A673 (cell line): ENCODE data around the gene KNDC1. TPM values are rescaled to one million over a fixed set of nuclear protein-coding genes. Genes with fewer than 3 reads are reported as not detected.
"Not testable (repeated sequence)": the region's sequence is repeated elsewhere in the genome, so short reads cannot be mapped to it uniquely, and the experiment has no call there.

Experiments
- BruUV-seq: library from RNA; stranded (reverse); fragments of 400-500 nt; replicated peaks from 2 replicates; lab custom pipeline; 2021; lab: Mats Ljungman, UMichigan
- CTCF ChIA-PET: fragments of 300-600 bp; sonication (Branson Sonifier 250); formaldehyde crosslinking; loops from one replicate; lab custom pipeline; 2022; ENCODE audit warnings: antibody characterized with exemption; lab: Charles Lee
- POLR2A ChIA-PET: fragments of 300-600 bp; sonication (Branson Sonifier 250); formaldehyde crosslinking; loops from one replicate; lab custom pipeline; 2022; ENCODE audit warnings: antibody characterized with exemption; ENCODE audit not compliant: low non-redundant PET; lab: Charles Lee
- DNase-seq: peaks from one replicate; pipeline ENCODE4 v3.0.0-alpha.2; 2015; ENCODE audit warnings: low spot score
- H3K27ac ChIP-seq: fragments of 200-600 bp; sonication (generic); 2 replicates; pipeline ENCODE4 v1.5.1; 2016; ENCODE audit warnings: mixed run types, low read depth, mild to moderate bottlenecking, mixed read lengths, antibody characterized with exemption, low read length; ENCODE audit not compliant: poor library complexity, severe bottlenecking
- H3K27me3 ChIP-seq: fragments of 200-600 bp; sonication (generic); replicated peaks from 2 replicates; pipeline ENCODE4 v1.6.1; 2017; ENCODE audit warnings: mixed run types, low read depth, mild to moderate bottlenecking, mixed read lengths, antibody characterized with exemption, low read length; ENCODE audit not compliant: insufficient read depth, poor library complexity
- H3K36me3 ChIP-seq: fragments of 200-600 bp; sonication (generic); 2 replicates; pipeline ENCODE4 v1.6.1; 2016; ENCODE audit warnings: mixed run types, mild to moderate bottlenecking, mixed read lengths, antibody characterized with exemption, low read length; ENCODE audit not compliant: insufficient read depth, poor library complexity, severe bottlenecking
- H3K4me1 ChIP-seq: fragments of 200-600 bp; sonication (generic); 2 replicates; pipeline ENCODE4 v1.6.1; 2017; ENCODE audit warnings: mixed run types, mild to moderate bottlenecking, mixed read lengths, antibody characterized with exemption, low read length; ENCODE audit not compliant: insufficient read depth, poor library complexity, severe bottlenecking
- H3K4me3 ChIP-seq: fragments of 200-600 bp; sonication (generic); 2 replicates; pipeline ENCODE4 v1.5.1; 2016; ENCODE audit warnings: low read depth, mixed run types, mild to moderate bottlenecking, mixed read lengths, low read length; ENCODE audit not compliant: poor library complexity, severe bottlenecking
- H3K9me3 ChIP-seq: fragments of 200-600 bp; sonication (generic); 2 replicates; pipeline ENCODE4 v1.6.1; 2016; ENCODE audit warnings: mixed run types, low read depth, mild to moderate bottlenecking, mixed read lengths, antibody characterized with exemption, low read length; ENCODE audit not compliant: poor library complexity, severe bottlenecking
- EZH2 ChIP-seq: fragments of 200-600 bp; sonication (generic); IDR thresholded peaks from 2 replicates; pipeline ENCODE4 v1.6.1; 2017; ENCODE audit warnings: borderline replicate concordance, low read depth, mild to moderate bottlenecking, mixed read lengths, antibody characterized with exemption, low read length; ENCODE audit not compliant: poor library complexity, severe bottlenecking
- intact Hi-C: fragments of 100-400 bp; cut with micrococcal nuclease; formaldehyde crosslinking; loops from one replicate; pipeline ENCODE4 v1.10.0; 2022; ENCODE audit not compliant: unreplicated experiment
- total RNA-seq: library from RNA; stranded (reverse); gene quantifications from 2 replicates; pipeline ENCODE4 v1.2.3, GENCODE V29; 2021
- TF ChIP-seq, protein P1 (sequence below): fragments of 300-800, 200-600 bp; sonication (generic); conservative IDR thresholded peaks from 2 replicates; pipeline ENCODE4 v1.5.1; 2017; ENCODE audit warnings: low read depth, mild to moderate bottlenecking, antibody characterized with exemption, low read length, moderate library complexity, mixed read lengths

KNDC1 gene
- total RNA-seq, 1 experiment from 2014 or later, result not detected

DNA sequence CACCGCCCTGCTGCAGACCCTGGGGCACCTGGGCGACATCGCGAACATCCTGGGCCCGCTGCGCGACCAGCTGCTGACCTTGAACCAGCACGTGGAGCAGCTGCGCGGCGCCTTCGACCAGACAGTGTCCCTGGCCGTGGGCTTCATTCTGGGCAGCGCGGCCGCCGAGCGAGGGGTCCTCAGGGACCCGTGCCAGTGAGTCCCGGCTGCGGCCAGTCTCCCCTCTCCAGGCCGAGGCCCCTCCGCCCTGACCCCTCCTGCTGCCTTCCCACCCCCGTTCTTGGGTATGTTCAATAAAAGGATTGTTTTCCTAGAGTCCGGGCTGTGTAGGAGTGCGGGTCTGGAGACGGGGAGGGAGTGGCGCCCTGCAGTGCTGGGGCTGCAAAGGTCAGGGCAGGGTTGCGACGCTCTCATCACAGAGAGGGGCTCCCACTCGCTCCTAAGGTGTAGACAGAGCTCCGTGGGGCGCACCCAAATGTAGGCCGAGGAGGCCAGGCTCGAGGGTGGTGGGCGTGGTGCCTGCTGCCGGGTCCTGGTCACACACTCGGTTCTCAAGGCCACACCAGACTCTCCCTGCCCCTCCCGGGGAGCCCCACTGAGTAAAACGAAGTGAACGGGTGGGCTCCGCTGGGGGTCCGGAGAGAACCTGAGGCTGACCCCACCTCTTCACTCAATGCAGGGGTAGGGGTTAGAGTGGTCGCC is 71.4 kb downstream of the KNDC1 start:
- no peaks in the 10 kb centered on the region for H3K36me3 ChIP-seq
- no TSS peak for BruUV-seq

DNA sequence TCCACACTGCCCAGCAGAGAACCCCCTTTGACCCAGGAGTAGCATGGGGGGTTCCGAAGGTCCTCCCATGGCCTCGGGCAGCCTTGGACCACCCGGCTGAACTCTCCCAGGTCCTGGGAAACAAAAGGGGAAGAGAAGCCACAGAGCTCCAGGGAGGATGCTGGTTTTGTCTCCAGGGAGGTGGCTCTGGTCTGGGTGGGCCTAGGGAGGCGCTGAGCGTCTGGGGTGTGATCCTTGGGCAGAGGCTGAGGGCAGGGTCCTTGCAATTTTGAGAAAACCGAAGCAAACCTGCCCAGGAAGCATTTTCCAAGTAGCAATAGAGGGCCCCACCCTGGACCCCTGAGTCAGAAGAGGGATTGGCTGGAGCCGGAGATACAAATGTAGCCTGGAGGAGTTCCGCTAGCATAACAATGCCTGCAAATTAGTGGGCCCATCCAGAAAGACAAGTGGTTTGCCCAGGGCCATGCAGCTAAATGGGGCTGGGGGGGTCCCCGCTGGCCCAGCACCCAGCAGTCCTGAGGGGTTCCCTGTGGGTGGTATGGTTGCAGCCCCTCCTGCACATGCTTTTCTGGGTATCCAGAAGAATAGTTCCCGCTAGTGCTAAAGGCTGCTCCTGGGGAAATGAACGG is 72.0 kb downstream of the KNDC1 start:
- no peak overlapping the region for H3K27ac ChIP-seq
- H3K36me3 ChIP-seq, result no peaks in the 10 kb centered on the region
- CTCF ChIA-PET, result no interaction called here
- BruUV-seq, result no TSS peak
- DNase-seq, result no peak
- H3K4me1 ChIP-seq, result no peaks in the 10 kb centered on the region
- H3K27me3 ChIP-seq, result peaks cover 92% of the 10 kb centered on the region
- TF ChIP-seq, protein P1, sequence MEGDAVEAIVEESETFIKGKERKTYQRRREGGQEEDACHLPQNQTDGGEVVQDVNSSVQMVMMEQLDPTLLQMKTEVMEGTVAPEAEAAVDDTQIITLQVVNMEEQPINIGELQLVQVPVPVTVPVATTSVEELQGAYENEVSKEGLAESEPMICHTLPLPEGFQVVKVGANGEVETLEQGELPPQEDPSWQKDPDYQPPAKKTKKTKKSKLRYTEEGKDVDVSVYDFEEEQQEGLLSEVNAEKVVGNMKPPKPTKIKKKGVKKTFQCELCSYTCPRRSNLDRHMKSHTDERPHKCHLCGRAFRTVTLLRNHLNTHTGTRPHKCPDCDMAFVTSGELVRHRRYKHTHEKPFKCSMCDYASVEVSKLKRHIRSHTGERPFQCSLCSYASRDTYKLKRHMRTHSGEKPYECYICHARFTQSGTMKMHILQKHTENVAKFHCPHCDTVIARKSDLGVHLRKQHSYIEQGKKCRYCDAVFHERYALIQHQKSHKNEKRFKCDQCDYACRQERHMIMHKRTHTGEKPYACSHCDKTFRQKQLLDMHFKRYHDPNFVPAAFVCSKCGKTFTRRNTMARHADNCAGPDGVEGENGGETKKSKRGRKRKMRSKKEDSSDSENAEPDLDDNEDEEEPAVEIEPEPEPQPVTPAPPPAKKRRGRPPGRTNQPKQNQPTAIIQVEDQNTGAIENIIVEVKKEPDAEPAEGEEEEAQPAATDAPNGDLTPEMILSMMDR, result no peak
- no peak for TF ChIP-seq EZH2
- POLR2A ChIA-PET, result no interaction called here
- H3K4me3 ChIP-seq, result no peak overlapping the region
- H3K9me3 ChIP-seq, result no peaks in the 10 kb centered on the region
- intact Hi-C loops, result no loop called here

More for the DNA sequence above, 71.4 kb downstream of the KNDC1 start:
- peaks cover 92% of the 10 kb centered on the region for H3K27me3 ChIP-seq
- no peak for DNase-seq
- H3K9me3 ChIP-seq, result no peaks in the 10 kb centered on the region
- H3K27ac ChIP-seq, result no peak overlapping the region
- ChIA-PET CTCF (no interaction called here), POLR2A (no interaction called here)
- intact Hi-C loops, result no loop called here
- H3K4me1 ChIP-seq, result no peaks in the 10 kb centered on the region
- no peak overlapping the region for H3K4me3 ChIP-seq
- peak; percentile 48 for TF ChIP-seq EZH2
- TF ChIP-seq, protein P1, result no peak

DNA sequence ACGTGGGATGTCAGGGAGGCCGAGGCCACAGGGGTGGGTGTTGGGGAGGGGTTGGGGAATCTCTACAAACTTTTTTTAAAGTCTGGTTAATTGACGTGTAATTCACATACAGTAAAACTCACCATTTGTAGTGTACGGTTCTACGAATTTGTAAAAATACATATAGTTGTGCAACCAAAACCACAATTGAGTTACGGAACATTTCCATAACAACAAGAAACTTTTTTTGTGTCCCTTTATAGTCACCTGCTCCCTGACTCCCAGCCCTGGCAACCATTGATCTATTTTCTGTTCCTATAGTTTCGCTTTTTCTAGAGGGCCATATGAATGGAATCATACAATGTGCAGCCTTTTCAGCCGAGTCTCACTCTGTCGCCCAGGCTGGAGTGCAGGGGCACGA is 74.8 kb downstream of the KNDC1 start:
- H3K4me1 ChIP-seq, H3K4me3 ChIP-seq, H3K27ac ChIP-seq, H3K9me3 ChIP-seq, intact Hi-C loops, DNase-seq, POLR2A ChIA-PET, H3K36me3 ChIP-seq, BruUV-seq: not testable (repeated sequence)
- H3K27me3 ChIP-seq, result peaks cover 95% of the 10 kb centered on the region
- CTCF ChIA-PET, result interaction anchor here (0.5 kb wide), 1 partner anchor 10 kb away, joined by 3 read pairs; no protein-coding TSS in a partner anchor
